Tibial artery (tissue), 4 donors: ENCODE results near the gene PLEKHG2.

Experiments
- DNase-seq, 2 donors: peaks; one replicate each; pipeline ENCODE4 v3.0.0-alpha.2; 2019
- H3K27ac ChIP-seq, 2 donors: fragments of 200-600 bp; sonication (generic) in 1 of 2; 1 replicate in 1 of 2; 2 replicates in 1 of 2; pipeline ENCODE4 v1.5.1; 2018 to 2019; ENCODE audit warnings: mild to moderate bottlenecking in 1 of 2
- H3K27me3 ChIP-seq, 2 donors: fragments of 200-600 bp; sonication (generic) in 1 of 2; one replicate each; pipeline versions ENCODE4 v1.5.1 to v1.6.0; 2016 to 2019
- H3K36me3 ChIP-seq, 3 donors: fragments of 200-600 bp; sonication (generic) in 2 of 3; one replicate each; pipeline ENCODE4 v1.5.1; 2016 to 2019; ENCODE audit warnings: mild to moderate bottlenecking in 2 of 3
- H3K4me1 ChIP-seq, 4 donors: fragments of 200-600 bp; sonication (generic) in 2 of 4; 1 replicate in 3 of 4; 2 replicates in 1 of 4; pipeline ENCODE4 v1.5.1; 2016 to 2019
- H3K4me3 ChIP-seq, 2 donors: fragments of 200-600 bp; sonication (generic) in 1 of 2; 1 replicate in 1 of 2; 2 replicates in 1 of 2; pipeline ENCODE4 v1.5.1; 2018 to 2019; ENCODE audit warnings: mild to moderate bottlenecking in 2 of 2
- H3K9me3 ChIP-seq, 3 donors: fragments of 200-600 bp; sonication (generic) in 1 of 3; one replicate each; pipeline ENCODE4 v1.5.1; 2016 to 2019
- intact Hi-C: fragments of 100-400 bp; cut with DNase I; formaldehyde crosslinking; loops from one replicate; pipeline ENCODE4 v1.15.0; 2023; ENCODE audit warnings: low total_unique reads
- TF ChIP-seq, protein P1 (sequence below), 2 experiments: fragments of 200-600 bp in 1 of 2; fragments of 450-650 bp in 1 of 2; IDR thresholded peaks; one replicate each; pipeline ENCODE4 v1.5.1; 2017 to 2019; ENCODE audit warnings: antibody characterized with exemption in 2 of 2, mild to moderate bottlenecking in 1 of 2, moderate library complexity in 1 of 2

PLEKHG2 gene

DNA sequence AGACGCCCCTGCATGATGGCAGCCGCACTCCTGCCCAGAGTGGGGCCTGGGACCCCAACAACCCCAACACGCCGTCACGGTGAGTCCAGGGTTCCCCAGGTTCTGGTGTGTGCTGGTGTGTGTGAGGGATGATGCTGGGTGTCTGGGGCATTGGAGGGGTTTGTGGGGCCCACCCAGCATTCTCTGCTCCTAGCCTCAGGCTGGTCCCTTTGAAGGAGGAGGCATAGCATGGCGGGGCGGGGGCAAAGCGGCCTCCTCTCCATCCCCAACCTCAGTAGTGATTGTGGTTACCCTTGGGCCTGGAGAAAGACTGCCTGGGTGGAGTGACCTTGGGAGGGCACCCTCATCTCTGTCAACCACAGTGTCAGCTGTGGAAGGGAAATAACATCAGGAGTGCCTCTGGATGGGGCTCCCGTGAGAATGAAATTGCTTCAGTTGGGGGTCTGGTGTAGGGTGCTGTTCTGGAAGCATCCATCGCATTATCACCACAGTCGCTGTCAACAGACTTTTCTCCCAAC lies 61.0 kb downstream of the PLEKHG2 start:
- TF ChIP-seq, protein P1, sequence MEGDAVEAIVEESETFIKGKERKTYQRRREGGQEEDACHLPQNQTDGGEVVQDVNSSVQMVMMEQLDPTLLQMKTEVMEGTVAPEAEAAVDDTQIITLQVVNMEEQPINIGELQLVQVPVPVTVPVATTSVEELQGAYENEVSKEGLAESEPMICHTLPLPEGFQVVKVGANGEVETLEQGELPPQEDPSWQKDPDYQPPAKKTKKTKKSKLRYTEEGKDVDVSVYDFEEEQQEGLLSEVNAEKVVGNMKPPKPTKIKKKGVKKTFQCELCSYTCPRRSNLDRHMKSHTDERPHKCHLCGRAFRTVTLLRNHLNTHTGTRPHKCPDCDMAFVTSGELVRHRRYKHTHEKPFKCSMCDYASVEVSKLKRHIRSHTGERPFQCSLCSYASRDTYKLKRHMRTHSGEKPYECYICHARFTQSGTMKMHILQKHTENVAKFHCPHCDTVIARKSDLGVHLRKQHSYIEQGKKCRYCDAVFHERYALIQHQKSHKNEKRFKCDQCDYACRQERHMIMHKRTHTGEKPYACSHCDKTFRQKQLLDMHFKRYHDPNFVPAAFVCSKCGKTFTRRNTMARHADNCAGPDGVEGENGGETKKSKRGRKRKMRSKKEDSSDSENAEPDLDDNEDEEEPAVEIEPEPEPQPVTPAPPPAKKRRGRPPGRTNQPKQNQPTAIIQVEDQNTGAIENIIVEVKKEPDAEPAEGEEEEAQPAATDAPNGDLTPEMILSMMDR (IDR thresholded peaks at IDR 0.05), result no peak
- H3K27ac ChIP-seq, result no peak overlapping the region
- no peaks in the 10 kb centered on the region for H3K4me1 ChIP-seq
- H3K9me3 ChIP-seq, result no peaks in the 10 kb centered on the region
- DNase-seq, result no peak
- no peak overlapping the region for H3K4me3 ChIP-seq
- intact Hi-C loops, result loop anchor here (5.0 kb wide), 1 partner anchor 59 kb away; the partner anchor contains the start of gene EID2B
- H3K27me3 ChIP-seq, result no peaks in the 10 kb centered on the region
- peaks cover 76 to 85% (median 80%) of the 10 kb centered on the region in 3 donors for H3K36me3 ChIP-seq

DNA sequence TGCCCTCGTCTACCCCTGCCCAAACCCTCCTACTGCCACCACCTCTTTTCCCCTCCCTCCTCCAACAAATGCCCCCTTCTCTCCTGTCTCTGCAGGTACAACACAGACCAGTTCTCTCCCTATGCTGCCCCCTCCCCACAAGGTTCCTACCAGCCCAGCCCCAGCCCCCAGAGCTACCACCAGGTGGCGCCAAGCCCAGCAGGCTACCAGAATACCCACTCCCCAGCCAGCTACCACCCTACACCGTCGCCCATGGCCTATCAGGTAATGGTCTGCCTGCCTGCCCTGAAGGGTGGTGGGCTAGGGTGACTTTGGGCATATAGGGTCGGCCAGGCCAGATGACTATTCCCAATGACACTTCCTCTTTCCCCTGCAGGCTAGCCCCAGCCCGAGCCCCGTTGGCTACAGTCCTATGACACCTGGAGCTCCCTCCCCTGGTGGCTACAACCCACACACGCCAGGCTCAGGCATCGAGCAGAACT lies 61.7 kb downstream of the PLEKHG2 start:
- no peak overlapping the region for H3K4me3 ChIP-seq
- H3K27ac ChIP-seq, result no peak overlapping the region
- TF ChIP-seq, protein P1 (IDR thresholded peaks at IDR 0.05), result peak; percentile 56 to 69
- no peaks in the 10 kb centered on the region for H3K9me3 ChIP-seq
- intact Hi-C loops, result loop anchor here (5.0 kb wide), 1 partner anchor 58 kb away; the partner anchor contains the start of gene EID2B
- H3K4me1 ChIP-seq, result no peaks in the 10 kb centered on the region
- peak; percentile 41 to 73 for DNase-seq
- H3K27me3 ChIP-seq, result no peaks in the 10 kb centered on the region
- H3K36me3 ChIP-seq, result peaks cover 70 to 78% (median 73%) of the 10 kb centered on the region in 3 donors

DNA sequence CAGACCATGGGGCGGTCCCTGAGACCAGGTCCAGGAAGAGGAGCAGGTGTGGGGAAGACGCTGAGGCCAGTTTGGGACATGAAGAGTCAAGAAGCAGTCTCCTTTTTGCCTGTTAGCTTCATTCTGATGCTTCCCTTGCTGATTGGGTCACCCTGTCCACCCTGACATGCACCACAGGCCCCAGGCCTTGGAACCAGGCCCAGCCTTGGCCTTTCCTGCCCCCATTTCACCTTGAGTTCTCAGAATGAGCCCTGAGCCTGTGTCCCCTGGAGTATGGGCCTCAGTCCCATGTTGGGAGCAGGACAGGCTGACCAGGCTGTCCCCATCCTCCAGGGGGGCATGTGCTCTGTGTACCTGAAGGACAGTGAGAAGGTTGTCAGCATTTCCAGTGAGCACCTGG lies 63.3 kb downstream of the PLEKHG2 start:
- TF ChIP-seq, protein P1 (IDR thresholded peaks at IDR 0.05), result no peak
- peaks cover 54 to 63% (median 57%) of the 10 kb centered on the region in 3 donors for H3K36me3 ChIP-seq
- intact Hi-C loops, result no loop called here
- no peak overlapping the region for H3K27ac ChIP-seq
- no peak for DNase-seq
- peaks cover 0 to 9% (median 3%) of the 10 kb centered on the region in 4 donors for H3K4me1 ChIP-seq
- H3K4me3 ChIP-seq, result no peak overlapping the region
- H3K27me3 ChIP-seq, result no peaks in the 10 kb centered on the region
- H3K9me3 ChIP-seq, result no peaks in the 10 kb centered on the region
